GM23338 (cell line): Measurements from ENCODE around the gene PROSER2. TPM values are rescaled to one million over a fixed set of nuclear protein-coding genes. Genes with fewer than 3 reads are reported as not detected.

ENCODE experiments used
- ATAC-seq: fragments of 200-7000 bp; cut with Tn5 transposase; 3 replicates; pipeline ENCODE4 v1.9.1; 2020
- DNase-seq: peaks from one replicate; pipeline ENCODE4 v3.0.0-alpha.2; 2015; ENCODE audit warnings: low spot score
- H2AFZ ChIP-seq: fragments of 200-600 bp; sonication (generic); 2 replicates; pipeline ENCODE4 v1.8.0; 2016; ENCODE audit warnings: antibody characterized with exemption, mild to moderate bottlenecking, moderate library complexity
- H3F3A ChIP-seq: fragments of 200-600 bp; sonication (generic); replicated peaks from 2 replicates; pipeline ENCODE4 v1.8.0; 2017; ENCODE audit warnings: antibody characterized with exemption, mixed run types, low read depth
- H3K27ac ChIP-seq: fragments of 200-600 bp; sonication (generic); 2 replicates; pipeline ENCODE4 v1.6.1; 2016; ENCODE audit warnings: low read depth
- H3K27me3 ChIP-seq: fragments of 200-600 bp; sonication (generic); 2 replicates; pipeline ENCODE4 v1.8.0; 2016; ENCODE audit warnings: mild to moderate bottlenecking, mixed run types, moderate library complexity; ENCODE audit not compliant: insufficient read depth
- H3K36me3 ChIP-seq: fragments of 200-600 bp; sonication (generic); 2 replicates; pipeline ENCODE4 v1.8.0; 2016; ENCODE audit warnings: mild to moderate bottlenecking; ENCODE audit not compliant: insufficient read depth
- H3K4me1 ChIP-seq: fragments of 200-600 bp; sonication (generic); 2 replicates; pipeline ENCODE4 v1.8.0; 2016; ENCODE audit warnings: mild to moderate bottlenecking, moderate library complexity; ENCODE audit not compliant: insufficient read depth
- H3K4me2 ChIP-seq: fragments of 200-600 bp; sonication (generic); 2 replicates; pipeline ENCODE4 v1.7.1; 2017; ENCODE audit warnings: mixed run types
- H3K4me3 ChIP-seq: fragments of 200-600 bp; sonication (generic); 2 replicates; pipeline ENCODE4 v1.6.1; 2016; ENCODE audit warnings: mixed run types
- H3K79me2 ChIP-seq: fragments of 200-600 bp; sonication (generic); replicated peaks from 2 replicates; pipeline ENCODE4 v1.8.0; 2017; ENCODE audit warnings: mild to moderate bottlenecking; ENCODE audit not compliant: insufficient read depth
- H3K9me2 ChIP-seq: fragments of 200-600 bp; sonication (generic); 2 replicates; pipeline ENCODE4 v1.8.0; 2017; ENCODE audit not compliant: insufficient read depth
- H4K20me1 ChIP-seq: fragments of 200-600 bp; sonication (generic); replicated peaks from 2 replicates; pipeline ENCODE4 v1.8.0; 2017; ENCODE audit warnings: mild to moderate bottlenecking; ENCODE audit not compliant: insufficient read depth
- H3K27ac Mint-ChIP-seq: 2 replicates; pipeline ENCODE4 v1.8.0; 2020; ENCODE audit warnings: inconsistent platforms, mild to moderate bottlenecking, moderate library complexity, mixed read lengths
- H3K27me3 Mint-ChIP-seq: 3 replicates; pipeline ENCODE4 v1.8.0; 2022; ENCODE audit warnings: low read depth, mild to moderate bottlenecking, moderate library complexity, mixed read lengths, inconsistent platforms; ENCODE audit not compliant: insufficient read depth, poor library complexity
- H3K36me3 Mint-ChIP-seq: 3 replicates; pipeline ENCODE4 v1.8.0; 2021; ENCODE audit warnings: low read depth, mild to moderate bottlenecking, inconsistent platforms, moderate library complexity, mixed read lengths
- H3K4me1 Mint-ChIP-seq: 3 replicates; pipeline ENCODE4 v1.8.0; 2020; ENCODE audit warnings: mild to moderate bottlenecking, inconsistent platforms, mixed read lengths
- H3K4me3 Mint-ChIP-seq: 3 replicates; pipeline ENCODE4 v1.8.0; 2021; ENCODE audit warnings: moderate library complexity, mild to moderate bottlenecking, inconsistent platforms, mixed read lengths
- H3K9me3 Mint-ChIP-seq: 3 replicates; pipeline ENCODE4 v1.8.0; 2020; ENCODE audit warnings: moderate library complexity, mild to moderate bottlenecking, inconsistent platforms, mixed read lengths
- CREB1 ChIP-seq: fragments of 250-450 bp; sonication (Bioruptor Pico); IDR thresholded peaks from 2 replicates; pipeline ENCODE4 v1.5.0; 2020; ENCODE audit warnings: low read depth, mild to moderate bottlenecking, moderate library complexity
- EZH2 ChIP-seq: fragments of 200-600 bp; sonication (generic); IDR thresholded peaks from one replicate; pipeline ENCODE4 v1.8.0; 2017; ENCODE audit warnings: antibody characterized with exemption, mild to moderate bottlenecking, low read depth; ENCODE audit not compliant: unreplicated experiment
- EZH2phosphoT487 ChIP-seq: fragments of 200-600 bp; sonication (generic); IDR thresholded peaks from one replicate; pipeline ENCODE4 v1.8.1; 2018; ENCODE audit warnings: antibody characterized with exemption; ENCODE audit not compliant: unreplicated experiment
- JUNB ChIP-seq: IDR thresholded peaks from one replicate; pipeline ENCODE4 v1.6.1; 2016; ENCODE audit warnings: antibody characterized with exemption; ENCODE audit not compliant: unreplicated experiment
- NANOG ChIP-seq: IDR thresholded peaks from 2 replicates; pipeline ENCODE4 v1.6.1; 2016; ENCODE audit warnings: antibody characterized with exemption, borderline replicate concordance
- POLR2AphosphoS5 ChIP-seq: IDR thresholded peaks from 2 replicates; pipeline ENCODE4 v1.6.1; 2016; ENCODE audit warnings: antibody characterized with exemption, low read depth
- STAT1 ChIP-seq: IDR thresholded peaks from one replicate; pipeline ENCODE4 v1.6.1; 2016; ENCODE audit warnings: antibody characterized with exemption; ENCODE audit not compliant: unreplicated experiment
- ZNF114 ChIP-seq: fragments of 250-450 bp; sonication (Bioruptor Pico); IDR thresholded peaks from 2 replicates; pipeline ENCODE4 v1.5.0; 2020; ENCODE audit warnings: mild to moderate bottlenecking, moderate library complexity
- ZNF331 ChIP-seq: fragments of 250-450 bp; sonication (Bioruptor Pico); IDR thresholded peaks from 2 replicates; pipeline ENCODE4 v1.5.0; 2020; ENCODE audit warnings: low read depth, mild to moderate bottlenecking, moderate library complexity
- polyA plus RNA-seq: library from polyadenylated mRNA; unstranded; fragments of >200 nt; fragmentation: Nextera tagmentation; extraction: Ambion mirVana; gene quantifications from 2 replicates; pipeline ENCODE4 v1.2.1, GENCODE V29; 2016
- total RNA-seq: library from RNA; depleted of rRNA; stranded (reverse); fragments of >200 nt; shearing (Covaris generic); gene quantifications from 2 replicates; pipeline ENCODE4 v1.2.3, GENCODE V29; 2014
- TF ChIP-seq, protein P1 (sequence below), 2 experiments: fragments of 200-600 bp in 1 of 2; sonication (generic) in 1 of 2; conservative IDR thresholded peaks; 2 replicates each; pipeline versions ENCODE4 v1.5.1 to v1.6.1; 2016 to 2017; ENCODE audit warnings: antibody characterized with exemption in 2 of 2, low read depth in 2 of 2, mild to moderate bottlenecking in 2 of 2, moderate library complexity in 1 of 2
- TF ChIP-seq, protein P2 (sequence below): IDR thresholded peaks from one replicate; pipeline ENCODE4 v1.6.1; 2018; ENCODE audit warnings: antibody characterized with exemption; ENCODE audit not compliant: unreplicated experiment

PROSER2 gene
- total and polyA plus RNA-seq, 2 experiments from 2014 or later: 4.2 to 10.8 TPM

DNA sequence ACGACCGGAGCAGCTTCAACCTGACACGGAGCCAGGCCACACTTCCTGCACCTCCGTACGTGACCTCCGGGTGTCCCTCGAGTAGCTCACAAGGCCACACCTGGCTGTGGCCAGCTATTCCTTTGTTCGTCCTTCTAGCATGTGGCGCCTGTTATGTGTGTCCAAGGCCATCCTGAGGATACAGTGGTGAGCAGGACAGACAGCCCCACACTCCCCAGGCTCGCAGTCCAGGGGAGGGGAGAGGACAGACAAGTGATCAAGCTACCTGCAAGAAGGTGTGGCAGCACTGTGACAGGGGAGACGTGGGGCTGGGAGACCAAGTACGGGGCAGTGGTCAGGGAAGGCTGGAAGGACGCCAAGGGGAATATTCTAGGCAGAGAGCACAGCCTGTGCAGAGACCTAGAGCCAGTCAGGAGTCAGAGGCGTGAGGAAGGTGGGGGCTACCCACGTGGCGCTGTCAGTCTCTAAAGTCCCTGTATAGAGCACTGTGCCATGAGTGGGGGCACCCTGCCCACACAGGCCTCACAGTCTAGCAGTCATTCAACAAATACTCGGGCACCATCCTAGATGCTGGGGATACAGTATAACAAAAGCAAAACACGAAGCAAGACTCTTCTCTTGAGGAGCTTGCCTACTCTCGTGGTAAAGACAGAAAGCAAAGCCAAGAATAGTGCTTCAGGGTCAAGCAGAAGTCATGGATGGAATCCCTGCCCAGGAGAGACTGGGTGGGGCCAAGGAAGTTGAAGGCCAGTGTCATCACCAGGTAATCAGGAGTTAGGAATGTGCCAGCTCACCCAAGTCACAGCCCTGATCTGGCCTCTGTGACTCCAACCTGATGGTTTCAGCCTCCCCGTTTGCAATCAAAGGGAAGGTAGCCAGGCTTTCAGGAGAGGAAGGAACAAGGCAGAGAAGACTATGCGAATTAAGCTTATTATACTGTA lies 58.6 kb downstream of the PROSER2 start:
- Histone ChIP-seq H3K79me2 (no peaks in the 10 kb centered on the region), H3K4me2 (no peak overlapping the region), H4K20me1 (no peaks in the 10 kb centered on the region), H3K27me3 (no peaks in the 10 kb centered on the region), H2AFZ (peak overlapping the region; percentile 97), H3K27ac (no peak overlapping the region), H3K9me2 (no peaks in the 10 kb centered on the region), H3K36me3 (no peaks in the 10 kb centered on the region), H3K4me1 (no peaks in the 10 kb centered on the region), H3F3A (no peaks in the 10 kb centered on the region), H3K4me3 (no peak overlapping the region)
- 0 out of 2 replicates have a peak overlapping the region, but pooled peaks have one; percentile 18 for H3K27ac Mint-ChIP-seq
- H3K36me3 Mint-ChIP-seq: peaks cover 2% of the 10 kb centered on the region; the same call in 1 of the 3 replicates
- DNase-seq (peak; percentile 79), ATAC-seq (peak; percentile 88)
- H3K27me3 Mint-ChIP-seq: peaks cover 6% of the 10 kb centered on the region
- TF ChIP-seq JUNB (no peak), NANOG (no peak), ZNF331 (CRISPR knock-in tag) (no peak), ZNF114 (CRISPR knock-in tag) (no peak), POLR2AphosphoS5 (no peak)
- TF ChIP-seq, protein P1, sequence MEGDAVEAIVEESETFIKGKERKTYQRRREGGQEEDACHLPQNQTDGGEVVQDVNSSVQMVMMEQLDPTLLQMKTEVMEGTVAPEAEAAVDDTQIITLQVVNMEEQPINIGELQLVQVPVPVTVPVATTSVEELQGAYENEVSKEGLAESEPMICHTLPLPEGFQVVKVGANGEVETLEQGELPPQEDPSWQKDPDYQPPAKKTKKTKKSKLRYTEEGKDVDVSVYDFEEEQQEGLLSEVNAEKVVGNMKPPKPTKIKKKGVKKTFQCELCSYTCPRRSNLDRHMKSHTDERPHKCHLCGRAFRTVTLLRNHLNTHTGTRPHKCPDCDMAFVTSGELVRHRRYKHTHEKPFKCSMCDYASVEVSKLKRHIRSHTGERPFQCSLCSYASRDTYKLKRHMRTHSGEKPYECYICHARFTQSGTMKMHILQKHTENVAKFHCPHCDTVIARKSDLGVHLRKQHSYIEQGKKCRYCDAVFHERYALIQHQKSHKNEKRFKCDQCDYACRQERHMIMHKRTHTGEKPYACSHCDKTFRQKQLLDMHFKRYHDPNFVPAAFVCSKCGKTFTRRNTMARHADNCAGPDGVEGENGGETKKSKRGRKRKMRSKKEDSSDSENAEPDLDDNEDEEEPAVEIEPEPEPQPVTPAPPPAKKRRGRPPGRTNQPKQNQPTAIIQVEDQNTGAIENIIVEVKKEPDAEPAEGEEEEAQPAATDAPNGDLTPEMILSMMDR (conservative IDR thresholded peaks at IDR 0.05; ENCODE audit: low read depth in 2 of 2): peak; percentile 46 to 72
- TF ChIP-seq, protein P2, sequence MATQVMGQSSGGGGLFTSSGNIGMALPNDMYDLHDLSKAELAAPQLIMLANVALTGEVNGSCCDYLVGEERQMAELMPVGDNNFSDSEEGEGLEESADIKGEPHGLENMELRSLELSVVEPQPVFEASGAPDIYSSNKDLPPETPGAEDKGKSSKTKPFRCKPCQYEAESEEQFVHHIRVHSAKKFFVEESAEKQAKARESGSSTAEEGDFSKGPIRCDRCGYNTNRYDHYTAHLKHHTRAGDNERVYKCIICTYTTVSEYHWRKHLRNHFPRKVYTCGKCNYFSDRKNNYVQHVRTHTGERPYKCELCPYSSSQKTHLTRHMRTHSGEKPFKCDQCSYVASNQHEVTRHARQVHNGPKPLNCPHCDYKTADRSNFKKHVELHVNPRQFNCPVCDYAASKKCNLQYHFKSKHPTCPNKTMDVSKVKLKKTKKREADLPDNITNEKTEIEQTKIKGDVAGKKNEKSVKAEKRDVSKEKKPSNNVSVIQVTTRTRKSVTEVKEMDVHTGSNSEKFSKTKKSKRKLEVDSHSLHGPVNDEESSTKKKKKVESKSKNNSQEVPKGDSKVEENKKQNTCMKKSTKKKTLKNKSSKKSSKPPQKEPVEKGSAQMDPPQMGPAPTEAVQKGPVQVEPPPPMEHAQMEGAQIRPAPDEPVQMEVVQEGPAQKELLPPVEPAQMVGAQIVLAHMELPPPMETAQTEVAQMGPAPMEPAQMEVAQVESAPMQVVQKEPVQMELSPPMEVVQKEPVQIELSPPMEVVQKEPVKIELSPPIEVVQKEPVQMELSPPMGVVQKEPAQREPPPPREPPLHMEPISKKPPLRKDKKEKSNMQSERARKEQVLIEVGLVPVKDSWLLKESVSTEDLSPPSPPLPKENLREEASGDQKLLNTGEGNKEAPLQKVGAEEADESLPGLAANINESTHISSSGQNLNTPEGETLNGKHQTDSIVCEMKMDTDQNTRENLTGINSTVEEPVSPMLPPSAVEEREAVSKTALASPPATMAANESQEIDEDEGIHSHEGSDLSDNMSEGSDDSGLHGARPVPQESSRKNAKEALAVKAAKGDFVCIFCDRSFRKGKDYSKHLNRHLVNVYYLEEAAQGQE: no peak
- peaks cover 6% of the 10 kb centered on the region for H3K4me1 Mint-ChIP-seq
- no peak overlapping the region for H3K4me3 Mint-ChIP-seq
- H3K9me3 Mint-ChIP-seq: no peaks in the 10 kb centered on the region

DNA sequence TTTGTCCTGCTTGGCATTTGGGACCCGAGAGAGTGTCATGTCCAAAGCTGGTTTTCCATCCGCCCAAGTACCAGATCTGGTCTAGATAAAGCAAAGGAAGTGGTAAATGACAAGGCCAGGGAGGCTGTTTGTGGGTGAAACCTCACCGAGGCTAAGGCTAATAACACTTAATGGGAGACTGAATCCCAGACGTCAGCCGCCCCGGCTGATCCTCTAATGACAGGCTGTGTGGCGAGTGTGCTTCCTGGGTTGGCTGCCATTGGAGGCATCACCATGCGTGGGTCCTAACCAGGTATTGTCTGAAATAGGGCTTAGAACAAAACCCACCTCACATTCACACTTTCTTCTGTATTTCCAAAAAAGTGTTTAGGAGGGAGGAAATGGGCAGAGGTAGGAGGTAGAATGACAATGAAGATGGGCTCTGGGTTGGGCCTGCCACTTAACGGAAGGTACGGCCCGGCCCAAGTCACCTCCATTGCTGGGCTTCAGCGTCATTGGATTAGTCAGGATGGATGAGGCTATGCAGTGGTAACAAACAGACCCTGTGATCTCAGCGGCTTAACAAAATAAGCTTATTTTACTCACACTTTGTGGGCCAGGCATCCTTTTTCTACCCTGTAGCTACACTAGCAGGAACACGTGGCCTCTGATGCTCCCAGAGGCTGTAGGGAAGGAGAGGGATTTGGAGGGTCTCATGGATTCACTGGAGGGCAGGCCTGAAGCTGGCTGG lies 59.7 kb downstream of the PROSER2 start:
- no peaks in the 10 kb centered on the region for H3K9me2 ChIP-seq
- no peaks in the 10 kb centered on the region for H3K27me3 ChIP-seq
- no peak for DNase-seq
- no peaks in the 10 kb centered on the region for H3K79me2 ChIP-seq
- Mint-ChIP-seq H3K9me3 (no peaks in the 10 kb centered on the region), H3K4me3 (no peak overlapping the region), H3K4me1 (peaks cover 6% of the 10 kb centered on the region), H3K27me3 (peaks cover 6% of the 10 kb centered on the region), H3K36me3 (peaks cover 2% of the 10 kb centered on the region; the same call in 1 of the 3 replicates), H3K27ac (no peak overlapping the region)
- no peak overlapping the region for H3K4me3 ChIP-seq
- no peaks in the 10 kb centered on the region for H3F3A ChIP-seq
- no peaks in the 10 kb centered on the region for H4K20me1 ChIP-seq
- no peak for ATAC-seq
- H3K27ac ChIP-seq: no peak overlapping the region
- no peak overlapping the region for H3K4me2 ChIP-seq
- no peak overlapping the region for H2AFZ ChIP-seq
- no peaks in the 10 kb centered on the region for H3K4me1 ChIP-seq
- no peaks in the 10 kb centered on the region for H3K36me3 ChIP-seq
- no peak for TF ChIP-seq EZH2
- TF ChIP-seq, protein P2: no peak
- TF ChIP-seq STAT1: no peak
- no peak for TF ChIP-seq NANOG
- no peak for TF ChIP-seq ZNF331 (CRISPR knock-in tag)
- no peak for TF ChIP-seq CREB1 (CRISPR knock-in tag)
- no peak for TF ChIP-seq EZH2phosphoT487
- TF ChIP-seq POLR2AphosphoS5: no peak
